SK-N-MC (cell line): ENCODE data around the gene FBXO39.

Experiments
- EZH2 ChIP-seq: fragments of 200-600 bp; sonication (generic); IDR thresholded peaks from one replicate; pipeline ENCODE4 v1.6.1; 2017; ENCODE audit warnings: antibody characterized with exemption
- POLR2AphosphoS5 ChIP-seq: IDR thresholded peaks from 2 replicates; pipeline ENCODE4 v1.6.1; 2012; ENCODE audit warnings: mild to moderate bottlenecking, low read depth, low read length, borderline replicate concordance

- TF ChIP-seq EZH2 (no peak), POLR2AphosphoS5 (no peak)
Measured at GRCh38 chr17:6757747-6758146, 18.3 kb upstream of the FBXO39 start.
